Subcutaneous adipose tissue (tissue), 4 donors: ENCODE data around the gene EMC6. TPM values are rescaled to one million over a fixed set of nuclear protein-coding genes. Genes with fewer than 3 reads are reported as not detected.

Source experiments
- CTCF ChIP-seq: fragments of 450-650 bp; IDR thresholded peaks from one replicate; pipeline ENCODE4 v1.5.1; 2016; ENCODE audit warnings: low read depth, mild to moderate bottlenecking, control low read depth, antibody characterized with exemption, moderate library complexity
- total RNA-seq, 4 donors: library from RNA; depleted of rRNA; stranded (reverse); fragments of >200 nt; gene quantifications; one replicate each; pipeline ENCODE4 v1.1.0, GENCODE V29; 2016

Gene EMC6
- total RNA-seq, 4 donors from 2014 or later = 14.5 to 17.2 (median 15.3) TPM

- no peak for TF ChIP-seq CTCF
Measured at GRCh38 chr17:3663102-3664011, 5.3 kb upstream of the EMC6 start.

- no peak for TF ChIP-seq CTCF
Measured at GRCh38 chr17:3665834-3666233, 2.8 kb upstream of the EMC6 start.

GRCh38 chr17:3666516-3666915, 2.1 kb upstream of the EMC6 start:
- TF ChIP-seq CTCF = no peak

- TF ChIP-seq CTCF = no peak
Measured at GRCh38 chr17:3667366-3668278, 990 bp upstream of the EMC6 start.

- TF ChIP-seq CTCF = no peak
Measured at GRCh38 chr17:3669085-3669347, 404 bp downstream of the EMC6 start.

GRCh38 chr17:3669548-3669947, 936 bp downstream of the EMC6 start:
- TF ChIP-seq CTCF = no peak

GRCh38 chr17:3672571-3672970, 4.0 kb downstream of the EMC6 start:
- no peak for TF ChIP-seq CTCF
